CD8-positive, alpha-beta memory T cell (primary cell): ENCODE results near the gene FAM174C. TPM values are rescaled to one million over a fixed set of nuclear protein-coding genes. Genes with fewer than 3 reads are reported as not detected.

Source experiments
- CTCF ChIA-PET: fragments of 350-600 bp; sonication (Branson Sonifier 250); formaldehyde crosslinking; loops from one replicate; lab custom pipeline; 2021; ENCODE audit warnings: antibody characterized with exemption; lab: Charles Lee
- POLR2A ChIA-PET: fragments of 350-600 bp; sonication (Branson Sonifier 250); formaldehyde crosslinking; loops from one replicate; lab custom pipeline; 2021; ENCODE audit warnings: antibody characterized with exemption; lab: Charles Lee
- DNase-seq, 5 donors: peaks; one replicate each; pipeline versions ENCODE4 v3.0.0 to v3.0.0-alpha.2; 2020 to 2022; ENCODE audit warnings: mixed read lengths in 1 of 5
- H3K27ac ChIP-seq: one replicate; pipeline ENCODE4 v1.7.0; 2013; ENCODE audit warnings: low read depth, mild to moderate bottlenecking, low read length, moderate library complexity
- H3K27me3 ChIP-seq: 2 replicates; pipeline ENCODE4 v1.7.0; 2013; ENCODE audit warnings: low read length, mild to moderate bottlenecking; ENCODE audit not compliant: insufficient read depth, poor library complexity, severe bottlenecking
- H3K36me3 ChIP-seq: 2 replicates; pipeline ENCODE4 v1.7.0; 2013; ENCODE audit warnings: mild to moderate bottlenecking, low read length, moderate library complexity; ENCODE audit not compliant: insufficient read depth
- H3K4me1 ChIP-seq: 2 replicates; pipeline ENCODE4 v1.7.0; 2013; ENCODE audit warnings: mild to moderate bottlenecking, low read length, moderate library complexity; ENCODE audit not compliant: insufficient read depth
- H3K4me3 ChIP-seq: 2 replicates; pipeline ENCODE4 v1.7.0; 2013; ENCODE audit warnings: mild to moderate bottlenecking, low read length
- H3K9me3 ChIP-seq: 2 replicates; pipeline ENCODE4 v1.7.0; 2013; ENCODE audit warnings: mild to moderate bottlenecking, low read length
- H3K27ac Mint-ChIP-seq, 8 donors: one replicate each; pipeline ENCODE4 v1.8.0; 2020 to 2021; ENCODE audit warnings: mixed read lengths in 8 of 8, mild to moderate bottlenecking in 6 of 8, inconsistent platforms in 3 of 8, moderate library complexity in 3 of 8
- H3K27me3 Mint-ChIP-seq, 2 donors: one replicate each; pipeline ENCODE4 v1.8.0; 2020 to 2021; ENCODE audit warnings: mixed read lengths in 2 of 2, mild to moderate bottlenecking in 1 of 2, moderate library complexity in 1 of 2
- H3K36me3 Mint-ChIP-seq, 3 donors: one replicate each; pipeline ENCODE4 v1.8.0; 2020 to 2021; ENCODE audit warnings: mixed read lengths in 3 of 3, inconsistent platforms in 1 of 3, mild to moderate bottlenecking in 1 of 3
- H3K4me1 Mint-ChIP-seq, 3 donors: one replicate each; pipeline ENCODE4 v1.8.0; 2020 to 2021; ENCODE audit warnings: mixed read lengths in 3 of 3, inconsistent platforms in 1 of 3, mild to moderate bottlenecking in 1 of 3
- H3K4me3 Mint-ChIP-seq, 7 donors: one replicate each; pipeline ENCODE4 v1.8.0; 2020 to 2021; ENCODE audit warnings: mixed read lengths in 7 of 7, mild to moderate bottlenecking in 6 of 7, moderate library complexity in 4 of 7, inconsistent platforms in 2 of 7
- H3K9me3 Mint-ChIP-seq, 5 donors: one replicate each; pipeline ENCODE4 v1.8.0; 2020 to 2022; ENCODE audit warnings: mixed read lengths in 5 of 5, mild to moderate bottlenecking in 3 of 5, moderate library complexity in 2 of 5, inconsistent platforms in 1 of 5
- polyA plus RNA-seq: library from polyadenylated mRNA; unstranded; fragments of 300-500 nt; fragmentation: Illumina TruSeq; gene quantifications from one replicate; pipeline ENCODE4 v1.2.3, GENCODE V29; 2021
- total RNA-seq, 2 experiments: library from RNA; stranded (reverse); gene quantifications; one replicate each; pipeline ENCODE4 v1.2.3, GENCODE V29; 2021

FAM174C gene
- total and polyA plus RNA-seq, 3 experiments from 2014 or later, result 100 to 113 (median 113) TPM

- H3K4me3 Mint-ChIP-seq, result peak overlapping the region in 2 of 7 donors; percentile 32 to 44
- Histone ChIP-seq H3K4me1 (no peaks in the 10 kb centered on the region), H3K4me3 (no peak overlapping the region), H3K36me3 (no peaks in the 10 kb centered on the region), H3K27me3 (no peaks in the 10 kb centered on the region), H3K27ac (peak overlapping the region; percentile 47), H3K9me3 (no peaks in the 10 kb centered on the region)
- DNase-seq, result no peak
- no peaks in the 10 kb centered on the region for H3K27me3 Mint-ChIP-seq
- ChIA-PET POLR2A (no interaction called here), CTCF (interaction anchor here (0.7 kb wide), 1 partner anchor 50 kb away, joined by 3 read pairs; no protein-coding TSS in a partner anchor)
- no peaks in the 10 kb centered on the region for H3K36me3 Mint-ChIP-seq
- H3K4me1 Mint-ChIP-seq, result no peaks in the 10 kb centered on the region
- no peak overlapping the region for H3K27ac Mint-ChIP-seq
- no peaks in the 10 kb centered on the region for H3K9me3 Mint-ChIP-seq
These were observed 32.0 kb downstream of the FAM174C start for GRCh38 chr19:1307320-1307719.

DNA sequence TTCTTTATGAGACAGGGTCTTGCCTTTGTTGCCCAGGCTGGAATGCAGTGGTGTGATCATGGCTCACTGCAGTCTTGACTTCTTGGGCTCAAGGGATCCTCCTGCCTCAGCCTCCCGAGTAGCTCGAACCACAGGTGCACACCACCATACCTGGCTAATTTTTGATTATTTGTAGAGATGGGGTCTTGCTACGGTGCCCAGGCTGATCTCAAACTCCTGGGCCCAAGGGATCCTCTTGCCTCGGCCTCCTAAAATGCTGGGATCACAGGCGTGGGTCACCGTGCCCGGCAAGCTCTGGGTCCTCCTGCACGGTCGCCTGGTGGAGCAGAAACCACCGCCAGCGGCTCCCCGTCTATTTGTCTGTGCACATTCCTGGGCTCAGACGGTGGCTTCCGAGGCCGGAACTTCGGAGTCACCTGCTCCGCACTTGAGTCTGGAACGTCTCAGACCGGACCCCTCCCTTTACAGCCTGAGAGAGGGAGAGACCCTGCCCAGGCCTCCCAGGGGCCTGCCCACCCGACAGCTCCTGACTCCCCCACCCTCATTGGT is 32.5 kb downstream of the FAM174C start:
- H3K4me1 ChIP-seq, result no peaks in the 10 kb centered on the region
- peak overlapping the region; percentile 47 for H3K27ac ChIP-seq
- H3K4me3 Mint-ChIP-seq, result peak overlapping the region in 1 of 7 donors; percentile 32
- H3K27me3 Mint-ChIP-seq, result no peaks in the 10 kb centered on the region
- ChIA-PET POLR2A (no interaction called here), CTCF (interaction anchor here (0.7 kb wide), 1 partner anchor 50 kb away, joined by 3 read pairs; no protein-coding TSS in a partner anchor)
- no peaks in the 10 kb centered on the region for H3K9me3 Mint-ChIP-seq
- H3K9me3 ChIP-seq, result no peaks in the 10 kb centered on the region
- no peak overlapping the region for H3K4me3 ChIP-seq
- no peaks in the 10 kb centered on the region for H3K4me1 Mint-ChIP-seq
- no peaks in the 10 kb centered on the region for H3K36me3 Mint-ChIP-seq
- no peak for DNase-seq
- H3K27ac Mint-ChIP-seq, result no peak overlapping the region
- no peaks in the 10 kb centered on the region for H3K27me3 ChIP-seq
- no peaks in the 10 kb centered on the region for H3K36me3 ChIP-seq

DNA sequence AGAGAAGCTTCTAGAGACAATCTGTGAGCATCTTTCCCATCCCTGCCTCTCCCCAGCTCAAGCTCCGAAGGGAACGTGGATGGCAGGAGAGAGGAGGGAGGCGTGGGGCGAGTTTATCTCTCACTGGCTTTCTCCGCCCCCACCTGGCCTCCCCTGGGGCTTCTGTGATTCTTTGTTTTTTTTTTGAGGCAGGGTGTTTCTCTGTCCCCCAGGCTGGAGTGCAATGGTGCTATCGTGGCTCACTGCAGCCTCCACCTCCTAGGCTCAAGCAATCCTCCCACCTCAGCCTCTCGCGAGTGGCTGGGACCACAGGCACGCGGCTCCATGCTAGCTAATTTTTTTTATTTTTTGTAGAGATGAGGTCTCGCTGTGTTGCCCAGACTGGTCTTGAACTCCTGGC is 33.4 kb downstream of the FAM174C start:
- Mint-ChIP-seq H3K36me3 (no peaks in the 10 kb centered on the region), H3K9me3 (no peaks in the 10 kb centered on the region), H3K27me3 (no peaks in the 10 kb centered on the region), H3K4me1 (no peaks in the 10 kb centered on the region), H3K27ac (no peak overlapping the region), H3K4me3 (no peak overlapping the region)
- Histone ChIP-seq H3K36me3 (no peaks in the 10 kb centered on the region), H3K27ac (no peak overlapping the region), H3K27me3 (no peaks in the 10 kb centered on the region), H3K4me3 (no peak overlapping the region), H3K4me1 (no peaks in the 10 kb centered on the region), H3K9me3 (no peaks in the 10 kb centered on the region)
- no peak for DNase-seq
- ChIA-PET CTCF (no interaction called here), POLR2A (no interaction called here)

GRCh38 chr19:1309977-1310852 is 34.9 kb downstream of the FAM174C start:
- POLR2A ChIA-PET, result no interaction called here
- H3K27ac Mint-ChIP-seq, result no peak overlapping the region
- no peaks in the 10 kb centered on the region for H3K36me3 Mint-ChIP-seq
- DNase-seq, result no peak
- H3K4me3 Mint-ChIP-seq, result no peak overlapping the region
- no peaks in the 10 kb centered on the region for H3K4me1 Mint-ChIP-seq
- Histone ChIP-seq H3K27ac (no peak overlapping the region), H3K9me3 (no peaks in the 10 kb centered on the region), H3K4me3 (no peak overlapping the region), H3K27me3 (no peaks in the 10 kb centered on the region), H3K4me1 (no peaks in the 10 kb centered on the region), H3K36me3 (no peaks in the 10 kb centered on the region)
- no peaks in the 10 kb centered on the region for H3K9me3 Mint-ChIP-seq
- H3K27me3 Mint-ChIP-seq, result peaks cover 0 to 5% of the 10 kb centered on the region in 2 donors
- CTCF ChIA-PET, result interaction anchor here (0.7 kb wide), 1 partner anchor 366 kb away, joined by 4 read pairs; no protein-coding TSS in a partner anchor

- POLR2A ChIA-PET, result no interaction called here
These were observed 35.5 kb downstream of the FAM174C start for GRCh38 chr19:1310853-1311180.

GRCh38 chr19:1311543-1312091 is 36.3 kb downstream of the FAM174C start:
- H3K9me3 ChIP-seq, result no peaks in the 10 kb centered on the region
- no peak overlapping the region for H3K4me3 ChIP-seq
- no peak overlapping the region for H3K27ac ChIP-seq
- CTCF ChIA-PET, result no interaction called here
- H3K4me1 ChIP-seq, result peaks cover 4% of the 10 kb centered on the region
- H3K9me3 Mint-ChIP-seq, result no peaks in the 10 kb centered on the region
- POLR2A ChIA-PET, result no interaction called here
- DNase-seq, result no peak
- peaks cover 6% of the 10 kb centered on the region for H3K27me3 ChIP-seq
- H3K27ac Mint-ChIP-seq, result no peak overlapping the region
- no peaks in the 10 kb centered on the region for H3K36me3 Mint-ChIP-seq
- peaks cover 1 to 5% of the 10 kb centered on the region in 2 donors for H3K27me3 Mint-ChIP-seq
- H3K36me3 ChIP-seq, result no peaks in the 10 kb centered on the region
- no peak overlapping the region for H3K4me3 Mint-ChIP-seq
- H3K4me1 Mint-ChIP-seq, result no peaks in the 10 kb centered on the region

More at GRCh38 chr19:1310853-1311180, 35.5 kb downstream of the FAM174C start:
- H3K27me3 Mint-ChIP-seq, result peaks cover 0 to 5% of the 10 kb centered on the region in 2 donors
- no peaks in the 10 kb centered on the region for H3K9me3 Mint-ChIP-seq
- Histone ChIP-seq H3K4me3 (no peak overlapping the region), H3K9me3 (no peaks in the 10 kb centered on the region), H3K27ac (no peak overlapping the region), H3K27me3 (no peaks in the 10 kb centered on the region), H3K36me3 (no peaks in the 10 kb centered on the region), H3K4me1 (no peaks in the 10 kb centered on the region)
- CTCF ChIA-PET, result interaction anchor here (0.7 kb wide), 1 partner anchor 365 kb away, joined by 4 read pairs; no protein-coding TSS in a partner anchor
- DNase-seq, result no peak
- H3K36me3 Mint-ChIP-seq, result no peaks in the 10 kb centered on the region
- no peak overlapping the region for H3K4me3 Mint-ChIP-seq
- H3K4me1 Mint-ChIP-seq, result no peaks in the 10 kb centered on the region
- H3K27ac Mint-ChIP-seq, result no peak overlapping the region

DNA sequence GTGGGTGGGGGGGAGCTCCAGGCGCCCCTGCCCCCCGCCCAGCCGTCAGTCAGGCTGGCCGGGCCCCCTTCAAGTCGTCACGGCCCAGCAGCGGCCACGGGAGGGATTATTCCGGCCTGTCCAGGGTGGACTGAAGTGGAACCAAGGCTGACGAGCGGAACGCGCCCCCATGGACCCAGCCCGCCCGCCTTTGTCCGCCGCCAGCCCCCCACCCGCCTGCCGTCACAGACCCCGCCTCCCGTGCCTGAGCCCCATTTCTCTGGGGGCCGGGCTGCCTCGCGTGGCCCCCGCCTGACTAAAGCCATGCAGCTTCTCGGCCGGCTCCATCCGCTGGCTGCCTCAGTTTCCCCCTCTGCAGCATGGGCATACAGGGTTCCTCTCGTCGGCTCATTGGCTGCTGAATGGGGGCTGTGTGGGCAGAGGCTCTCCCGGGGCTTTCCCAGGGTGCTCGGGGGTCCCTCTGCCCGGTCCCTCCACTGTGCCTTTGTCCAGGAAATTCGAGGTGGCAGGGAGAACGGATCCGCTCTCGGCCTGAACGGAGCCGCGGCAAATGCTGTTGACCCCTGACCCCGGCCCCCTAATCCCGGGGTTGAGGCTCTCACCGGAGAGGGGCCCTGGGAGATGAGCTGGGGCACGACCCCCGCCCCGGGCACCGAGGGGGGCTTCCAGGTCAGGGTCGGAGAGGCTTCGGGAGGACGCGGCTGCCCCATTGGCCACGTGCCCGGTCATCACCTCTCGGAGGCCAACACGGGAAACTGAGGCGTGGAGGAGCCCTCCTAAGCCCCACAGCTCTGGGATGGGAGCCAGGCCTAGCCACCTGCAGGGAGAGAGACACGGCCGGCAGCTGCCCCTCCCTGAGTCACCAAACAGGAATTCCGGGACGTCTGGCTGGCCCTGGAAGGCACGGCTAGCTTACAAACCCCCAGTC is 37.7 kb downstream of the FAM174C start:
- Mint-ChIP-seq H3K27me3 (peaks cover 10 to 17% of the 10 kb centered on the region in 2 donors), H3K27ac (no peak overlapping the region), H3K9me3 (no peaks in the 10 kb centered on the region), H3K36me3 (no peaks in the 10 kb centered on the region), H3K4me1 (no peaks in the 10 kb centered on the region), H3K4me3 (no peak overlapping the region)
- Histone ChIP-seq H3K36me3 (no peaks in the 10 kb centered on the region), H3K27ac (no peak overlapping the region), H3K27me3 (peaks cover 7% of the 10 kb centered on the region), H3K4me3 (no peak overlapping the region), H3K9me3 (no peaks in the 10 kb centered on the region), H3K4me1 (peaks cover 4% of the 10 kb centered on the region)
- no peak for DNase-seq
- ChIA-PET CTCF (interaction anchor here (0.6 kb wide), 1 partner anchor 337 kb away, joined by 3 read pairs; no protein-coding TSS in a partner anchor), POLR2A (no interaction called here)
